ENCODE data around the gene RASSF5.

- TF ChIP-seq POLR2AphosphoS5 (IDR thresholded peaks at IDR 0.05; ENCODE audit: low read depth, low read length) (no peak), POLR2A (IDR thresholded peaks at IDR 0.05; ENCODE audit: low read depth, low read length) (no peak), TAF1 (IDR thresholded peaks at IDR 0.05; ENCODE audit: low read depth, low read length) (no peak), SPI1 (IDR thresholded peaks at IDR 0.05; ENCODE audit: low read depth, low read length) (no peak), PAX5 (IDR thresholded peaks at IDR 0.05; ENCODE audit: insufficient read depth, low read length, severe bottlenecking) (no peak), POU2F2 (IDR thresholded peaks at IDR 0.05; ENCODE audit: low read depth, low read length) (no peak)
These were observed 42.8 kb upstream of the RASSF5 start for GRCh38 chr1:206464456-206464964.

All from GM12891 (cell line).